Measurements from ENCODE around the gene SBK3.

The SBK3 gene

GRCh38 chr19:55495646-55496349, 49.5 kb downstream of the SBK3 start:
- Mint-ChIP-seq H3K36me3 (no peaks in the 10 kb centered on the region), H3K4me3 (no peak overlapping the region), H3K9me3 (no peaks in the 10 kb centered on the region), H3K27me3 (peaks cover 38% of the 10 kb centered on the region), H3K27ac (no peak overlapping the region), H3K4me1 (peaks cover 9% of the 10 kb centered on the region)
- no peak for ATAC-seq

GRCh38 chr19:55494172-55494761, 51.1 kb downstream of the SBK3 start:
- Mint-ChIP-seq H3K9me3 (no peaks in the 10 kb centered on the region), H3K4me3 (peak overlapping the region; percentile 42)
- ATAC-seq, result peak; percentile 28

GRCh38 chr19:55493645-55494171, 51.6 kb downstream of the SBK3 start:
- no peak overlapping the region for H3K4me3 Mint-ChIP-seq
- H3K36me3 Mint-ChIP-seq, result no peaks in the 10 kb centered on the region
- ATAC-seq, result no peak
- H3K27me3 Mint-ChIP-seq, result peaks cover 50% of the 10 kb centered on the region
- peaks cover 9% of the 10 kb centered on the region for H3K4me1 Mint-ChIP-seq
- H3K9me3 Mint-ChIP-seq, result no peaks in the 10 kb centered on the region
- H3K27ac Mint-ChIP-seq, result no peak overlapping the region

More at GRCh38 chr19:55494172-55494761, 51.1 kb downstream of the SBK3 start:
- H3K27ac Mint-ChIP-seq, result no peak overlapping the region
- peaks cover 9% of the 10 kb centered on the region for H3K4me1 Mint-ChIP-seq
- H3K36me3 Mint-ChIP-seq, result no peaks in the 10 kb centered on the region
- H3K27me3 Mint-ChIP-seq, result peaks cover 46% of the 10 kb centered on the region

GRCh38 chr19:55493052-55493644, 52.2 kb downstream of the SBK3 start:
- no peak for ATAC-seq
- peaks cover 14% of the 10 kb centered on the region for H3K4me1 Mint-ChIP-seq
- H3K27ac Mint-ChIP-seq, result no peak overlapping the region
- no peaks in the 10 kb centered on the region for H3K36me3 Mint-ChIP-seq
- H3K4me3 Mint-ChIP-seq, result no peak overlapping the region
- no peaks in the 10 kb centered on the region for H3K9me3 Mint-ChIP-seq
- H3K27me3 Mint-ChIP-seq, result peaks cover 55% of the 10 kb centered on the region

- H3K27ac Mint-ChIP-seq, result no peak overlapping the region
These were observed 52.9 kb downstream of the SBK3 start for GRCh38 chr19:55492362-55492944.

GRCh38 chr19:55491546-55492360, 53.6 kb downstream of the SBK3 start:
- Mint-ChIP-seq H3K27me3 (peaks cover 57% of the 10 kb centered on the region), H3K9me3 (no peaks in the 10 kb centered on the region), H3K36me3 (no peaks in the 10 kb centered on the region), H3K4me1 (peaks cover 23% of the 10 kb centered on the region), H3K27ac (no peak overlapping the region), H3K4me3 (no peak overlapping the region)
- ATAC-seq, result no peak

More at GRCh38 chr19:55492362-55492944, 52.9 kb downstream of the SBK3 start:
- H3K36me3 Mint-ChIP-seq, result no peaks in the 10 kb centered on the region
- peaks cover 19% of the 10 kb centered on the region for H3K4me1 Mint-ChIP-seq
- H3K4me3 Mint-ChIP-seq, result no peak overlapping the region
- no peak for ATAC-seq
- peaks cover 57% of the 10 kb centered on the region for H3K27me3 Mint-ChIP-seq
- no peaks in the 10 kb centered on the region for H3K9me3 Mint-ChIP-seq
